ENCODE data around the gene FBN2. TPM values are rescaled to one million over a fixed set of nuclear protein-coding genes. Genes with fewer than 3 reads are reported as not detected.

Gene FBN2
- total RNA-seq, 4 donors from 2014 or later = 5.4 to 14.9 (median 10.1) TPM

DNA sequence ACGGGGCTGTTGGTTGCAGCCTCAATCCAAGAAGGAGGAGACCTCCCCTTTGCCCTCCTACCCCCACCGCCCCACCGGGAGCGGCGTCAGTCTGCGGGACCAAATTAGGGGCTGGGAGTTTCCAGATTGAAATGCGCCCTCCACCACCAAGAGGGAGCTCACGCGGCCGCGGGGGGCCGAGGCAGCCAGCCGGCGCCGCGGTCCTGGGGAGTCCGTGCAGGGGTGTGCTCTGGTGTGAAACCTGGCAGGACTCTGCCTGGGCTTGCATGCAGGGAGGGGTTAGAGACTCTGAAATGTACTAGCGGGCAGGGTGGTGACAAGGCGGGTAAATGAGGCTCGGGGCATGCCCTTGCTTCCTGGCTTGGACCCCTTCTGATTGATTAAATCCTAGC, 989 bp upstream of the FBN2 start:
- no peak for DNase-seq (ENCODE audit: extremely low spot score)
- H3K27me3 ChIP-seq = peaks cover 0 to 30% (median 7%) of the 10 kb centered on the region in 4 donors
- peaks cover 13 to 46% (median 38%) of the 10 kb centered on the region in 4 donors for H3K4me1 ChIP-seq
- peak overlapping the region; percentile 63 to 85 (median 79) for H3K27ac ChIP-seq (replicated peaks in 1 of 4)
- peak overlapping the region; percentile 65 to 76 (median 68) for H3K4me3 ChIP-seq
- peaks cover 0 to 6% (median under 1%) of the 10 kb centered on the region in 4 donors for H3K9me3 ChIP-seq
- H3K36me3 ChIP-seq = no peaks in the 10 kb centered on the region
- intact Hi-C loops (cut with DNase I) = loop anchor here (5.0 to 10.0 kb wide), 3 partner anchors 133 to 558 kb away; no protein-coding TSS in a partner anchor
- no peak for TF ChIP-seq POLR2AphosphoS5 (IDR thresholded peaks at IDR 0.05)
- TF ChIP-seq EP300 (IDR thresholded peaks at IDR 0.05) = no peak
- TF ChIP-seq POLR2A (IDR thresholded peaks at IDR 0.05; ENCODE audit: low read depth) = no peak
- 5% methylated on average over 13 of the region's 20 CpGs for WGBS

DNA sequence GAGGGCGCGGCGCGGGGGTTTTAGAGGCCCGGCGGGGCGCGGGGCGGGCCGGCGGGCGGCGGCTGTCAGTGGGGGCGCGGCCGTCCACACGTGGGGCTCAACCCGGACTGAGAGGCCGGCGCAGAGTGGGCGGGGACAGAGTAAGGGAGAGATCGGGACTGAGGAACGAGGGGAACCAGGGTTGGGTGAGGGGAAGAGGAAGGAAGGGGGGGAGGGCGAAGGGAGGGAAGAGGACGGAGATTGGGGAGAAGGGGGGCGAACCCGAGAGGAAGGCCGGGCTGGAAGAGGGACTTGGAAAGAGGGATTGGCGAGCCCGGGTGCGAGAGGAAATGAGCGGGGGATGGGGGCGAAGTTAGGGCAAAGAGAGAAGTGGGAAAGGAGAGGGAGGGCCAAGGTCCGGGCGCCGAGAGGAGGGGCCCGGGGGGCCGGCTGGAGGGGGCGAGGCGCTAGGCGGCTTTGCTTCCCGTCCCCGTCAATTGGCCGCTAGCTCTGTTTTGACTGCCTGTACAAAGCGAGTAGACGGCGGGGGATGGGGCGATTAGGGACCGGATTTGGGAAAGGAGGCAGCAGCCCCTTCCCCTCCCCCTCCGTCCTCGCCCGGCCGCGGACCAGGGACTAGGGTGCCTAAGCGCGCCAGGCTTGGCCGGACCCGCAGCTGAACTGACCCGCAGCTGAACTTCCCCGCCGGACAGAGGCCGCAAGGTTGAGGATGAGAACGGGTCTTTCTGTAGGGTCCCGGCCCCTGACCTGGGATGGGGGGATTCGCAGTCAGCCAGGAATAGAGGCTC, 399 bp upstream of the FBN2 start:
- no peak for DNase-seq (ENCODE audit: extremely low spot score)
- Histone ChIP-seq H3K9me3 (peaks cover 0 to 4% (median 0%) of the 10 kb centered on the region in 4 donors), H3K27ac (replicated peaks in 1 of 4) (peak overlapping the region; percentile 63 to 85 (median 79)), H3K27me3 (peaks cover 0 to 30% (median 7%) of the 10 kb centered on the region in 4 donors), H3K36me3 (no peaks in the 10 kb centered on the region), H3K4me3 (peak overlapping the region; percentile 65 to 76 (median 68)), H3K4me1 (peaks cover 13 to 46% (median 38%) of the 10 kb centered on the region in 4 donors)
- intact Hi-C loops (cut with DNase I) = loop anchor here (5.0 to 10.0 kb wide), 3 partner anchors 134 to 559 kb away; no protein-coding TSS in a partner anchor
- TF ChIP-seq POLR2AphosphoS5 (IDR thresholded peaks at IDR 0.05) (no peak), POLR2A (IDR thresholded peaks at IDR 0.05; ENCODE audit: low read depth) (no peak), EP300 (IDR thresholded peaks at IDR 0.05) (no peak)
- TF ChIP-seq, protein P1, sequence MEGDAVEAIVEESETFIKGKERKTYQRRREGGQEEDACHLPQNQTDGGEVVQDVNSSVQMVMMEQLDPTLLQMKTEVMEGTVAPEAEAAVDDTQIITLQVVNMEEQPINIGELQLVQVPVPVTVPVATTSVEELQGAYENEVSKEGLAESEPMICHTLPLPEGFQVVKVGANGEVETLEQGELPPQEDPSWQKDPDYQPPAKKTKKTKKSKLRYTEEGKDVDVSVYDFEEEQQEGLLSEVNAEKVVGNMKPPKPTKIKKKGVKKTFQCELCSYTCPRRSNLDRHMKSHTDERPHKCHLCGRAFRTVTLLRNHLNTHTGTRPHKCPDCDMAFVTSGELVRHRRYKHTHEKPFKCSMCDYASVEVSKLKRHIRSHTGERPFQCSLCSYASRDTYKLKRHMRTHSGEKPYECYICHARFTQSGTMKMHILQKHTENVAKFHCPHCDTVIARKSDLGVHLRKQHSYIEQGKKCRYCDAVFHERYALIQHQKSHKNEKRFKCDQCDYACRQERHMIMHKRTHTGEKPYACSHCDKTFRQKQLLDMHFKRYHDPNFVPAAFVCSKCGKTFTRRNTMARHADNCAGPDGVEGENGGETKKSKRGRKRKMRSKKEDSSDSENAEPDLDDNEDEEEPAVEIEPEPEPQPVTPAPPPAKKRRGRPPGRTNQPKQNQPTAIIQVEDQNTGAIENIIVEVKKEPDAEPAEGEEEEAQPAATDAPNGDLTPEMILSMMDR (IDR thresholded peaks at IDR 0.05) = no peak
- WGBS = 1% methylated on average over 45 of the region's 65 CpGs

DNA sequence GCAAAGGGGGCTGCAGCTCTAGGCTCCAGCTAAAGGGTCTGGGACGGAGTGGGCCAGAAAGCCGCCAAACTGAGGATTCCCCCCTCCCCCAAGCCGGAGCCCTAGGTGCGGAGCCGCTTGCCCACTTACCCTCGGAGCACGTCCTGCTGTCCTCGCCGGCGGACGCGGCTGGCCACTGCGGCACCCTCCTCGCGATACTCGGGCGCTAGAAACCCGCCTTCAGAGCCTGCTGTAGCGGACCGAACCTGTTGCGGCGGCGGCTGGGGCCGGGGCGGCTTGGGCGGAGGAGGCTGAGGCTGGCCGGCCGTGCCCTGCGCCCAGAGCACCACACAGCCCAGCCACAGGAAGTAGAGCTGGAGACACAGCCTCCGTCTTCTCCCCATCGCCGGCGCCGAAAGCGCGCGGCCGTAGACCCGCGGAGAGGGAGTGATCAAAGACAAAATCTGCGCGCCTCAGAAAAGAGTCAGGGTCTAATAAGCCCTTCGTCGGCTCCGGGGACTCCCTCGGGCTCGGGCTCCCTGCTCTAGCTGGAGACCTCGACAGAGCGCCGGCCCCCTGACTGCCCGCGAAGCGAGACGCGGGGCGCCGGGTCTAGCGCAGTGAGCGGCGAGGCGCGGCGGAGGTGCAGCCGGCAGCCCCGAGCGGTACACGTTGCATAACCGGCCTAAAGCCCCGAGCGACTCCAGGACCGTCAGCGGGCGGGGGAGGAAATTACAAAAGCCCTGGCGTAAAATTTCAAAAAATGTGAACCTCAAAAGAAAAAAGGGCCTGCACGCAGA, 635 bp downstream of the FBN2 start:
- 2% methylated on average over 60 of the region's 75 CpGs for WGBS
- TF ChIP-seq EP300 (IDR thresholded peaks at IDR 0.05) = no peak
- TF ChIP-seq POLR2AphosphoS5 (IDR thresholded peaks at IDR 0.05) = no peak
- TF ChIP-seq POLR2A (IDR thresholded peaks at IDR 0.05; ENCODE audit: low read depth) = no peak
- TF ChIP-seq, protein P1 (IDR thresholded peaks at IDR 0.05) = no peak
- Histone ChIP-seq H3K9me3 (no peaks in the 10 kb centered on the region), H3K27ac (replicated peaks in 1 of 4) (peak overlapping the region; percentile 63 to 85 (median 79)), H3K4me3 (peak overlapping the region; percentile 65 to 76 (median 68)), H3K4me1 (peaks cover 18 to 52% (median 42%) of the 10 kb centered on the region in 4 donors), H3K27me3 (peaks cover 0 to 30% (median 7%) of the 10 kb centered on the region in 4 donors), H3K36me3 (no peaks in the 10 kb centered on the region)
- intact Hi-C loops (cut with DNase I) = loop anchor here (5.0 to 10.0 kb wide), 3 partner anchors 135 to 560 kb away; no protein-coding TSS in a partner anchor
- DNase-seq (ENCODE audit: extremely low spot score) = no peak

DNA sequence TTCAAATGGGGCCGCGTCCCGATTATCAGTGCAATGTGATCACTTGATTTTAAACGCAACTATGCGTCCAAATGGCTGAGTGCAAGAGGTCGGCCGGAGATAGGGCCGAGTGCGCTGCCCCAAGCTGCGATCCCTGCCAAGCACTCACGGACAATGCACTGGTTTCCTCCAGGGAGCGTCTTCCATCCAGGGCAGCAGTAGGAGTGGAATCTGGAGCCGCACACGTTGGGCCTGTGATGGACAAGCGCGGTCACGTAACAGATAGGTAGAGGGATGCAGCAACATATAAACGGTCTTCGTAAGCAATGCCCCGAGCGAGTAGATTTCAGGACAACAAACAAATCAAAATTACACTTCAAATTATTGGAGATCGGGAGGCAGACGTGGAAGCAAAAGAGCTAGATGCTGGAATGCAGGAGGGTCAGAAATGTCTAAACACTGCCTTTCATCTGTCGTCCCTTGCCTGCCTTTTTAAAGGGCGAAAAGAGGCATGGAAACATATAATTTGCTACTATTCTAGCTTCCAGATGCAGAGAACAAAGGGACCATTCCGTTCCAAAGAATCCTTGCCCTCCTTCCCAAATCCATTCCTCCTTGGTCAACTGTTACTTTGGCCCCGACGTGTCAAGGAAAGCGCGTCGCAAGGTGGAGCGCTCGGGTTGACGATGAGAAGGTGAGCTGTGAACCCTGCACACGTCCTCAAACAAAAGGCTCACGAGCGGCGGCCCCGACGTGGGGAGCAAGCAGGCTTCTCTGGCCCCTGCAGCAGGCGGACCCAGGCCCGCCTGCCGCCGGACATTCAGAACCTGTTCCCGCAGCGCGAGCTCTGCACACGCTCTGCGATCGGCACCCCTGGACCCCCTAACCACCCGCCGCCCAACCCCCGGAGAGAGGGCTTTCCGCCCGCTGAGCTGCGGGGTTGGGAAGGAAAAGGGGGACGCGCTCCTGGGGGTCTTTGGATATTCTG, 1.5 kb downstream of the FBN2 start:
- H3K9me3 ChIP-seq = no peaks in the 10 kb centered on the region
- H3K27me3 ChIP-seq = peaks cover 0 to 30% (median 7%) of the 10 kb centered on the region in 4 donors
- peaks cover 18 to 58% (median 42%) of the 10 kb centered on the region in 4 donors for H3K4me1 ChIP-seq
- H3K4me3 ChIP-seq = peak overlapping the region; percentile 65 to 76 (median 68)
- DNase-seq (ENCODE audit: extremely low spot score) = no peak
- intact Hi-C loops (cut with DNase I) = loop anchor here (5.0 to 10.0 kb wide), 3 partner anchors 136 to 561 kb away; no protein-coding TSS in a partner anchor
- TF ChIP-seq POLR2A (IDR thresholded peaks at IDR 0.05; ENCODE audit: low read depth) (no peak), POLR2AphosphoS5 (IDR thresholded peaks at IDR 0.05) (no peak), EP300 (IDR thresholded peaks at IDR 0.05) (no peak)
- TF ChIP-seq, protein P1 (IDR thresholded peaks at IDR 0.05) = no peak
- H3K36me3 ChIP-seq = no peaks in the 10 kb centered on the region
- WGBS = 19% methylated on average over 29 of the region's 58 CpGs
- H3K27ac ChIP-seq (replicated peaks in 1 of 4) = peak overlapping the region; percentile 63 to 85 (median 79)

Measured in esophagus muscularis mucosa (tissue), 4 donors.